Common myeloid progenitor, CD34-positive (primary cell): ENCODE data around the gene IGF2BP1.

ENCODE experiments used
- CTCF ChIA-PET: fragments of 350-600 bp; sonication (Branson Sonifier 250); formaldehyde crosslinking; loops from one replicate; lab custom pipeline; 2021; ENCODE audit warnings: antibody characterized with exemption; lab: Charles Lee
- POLR2A ChIA-PET: fragments of 350-600 bp; sonication (Branson Sonifier 250); formaldehyde crosslinking; loops from one replicate; lab custom pipeline; 2021; ENCODE audit warnings: antibody characterized with exemption; lab: Charles Lee
- DNase-seq, 3 donors: peaks; one replicate each; pipeline versions ENCODE4 v3.0.0 to v3.0.0-alpha.2; 2013
- H3K27ac ChIP-seq, 2 experiments: 1 replicate in 1 of 2; 2 replicates in 1 of 2; pipeline ENCODE4 v1.7.0; 2013; ENCODE audit warnings: inconsistent platforms in 2 of 2, low read length in 2 of 2, mild to moderate bottlenecking in 2 of 2, low read depth in 1 of 2, moderate library complexity in 1 of 2; ENCODE audit not compliant: severe bottlenecking in 2 of 2, insufficient read depth in 1 of 2, poor library complexity in 1 of 2
- H3K27me3 ChIP-seq, 5 experiments: replicated peaks in 2 of 5; 1 replicate in 3 of 5; 2 replicates in 2 of 5; pipeline versions ENCODE4 v1.6.1 to v1.7.0; 2013; ENCODE audit warnings: low read length in 4 of 5, mild to moderate bottlenecking in 2 of 5, moderate library complexity in 2 of 5, inconsistent platforms in 1 of 5; ENCODE audit not compliant: insufficient read depth in 5 of 5, control insufficient read depth in 4 of 5
- H3K36me3 ChIP-seq, 4 experiments: 1 replicate in 2 of 4; 2 replicates in 2 of 4; pipeline versions ENCODE4 v1.6.1 to v1.7.0; 2013; ENCODE audit warnings: low read length in 3 of 4, control low read depth in 1 of 4, mild to moderate bottlenecking in 1 of 4; ENCODE audit not compliant: control insufficient read depth in 4 of 4, insufficient read depth in 4 of 4
- H3K4me1 ChIP-seq, 4 experiments: 1 replicate in 3 of 4; 2 replicates in 1 of 4; pipeline versions ENCODE4 v1.6.1 to v1.7.1; 2013; ENCODE audit warnings: low read length in 3 of 4, mild to moderate bottlenecking in 3 of 4, control low read depth in 1 of 4, inconsistent platforms in 1 of 4, moderate library complexity in 1 of 4; ENCODE audit not compliant: control insufficient read depth in 4 of 4, insufficient read depth in 4 of 4; ENCODE audit errors: control extremely low read depth in 1 of 4
- H3K4me3 ChIP-seq, 7 experiments: 1 replicate in 4 of 7; 2 replicates in 3 of 7; pipeline versions ENCODE4 v1.5.1 to v1.7.0; 2013; ENCODE audit warnings: mild to moderate bottlenecking in 7 of 7, low read length in 6 of 7, moderate library complexity in 6 of 7, inconsistent platforms in 2 of 7, low read depth in 2 of 7, control low read depth in 1 of 7; ENCODE audit not compliant: insufficient read depth in 4 of 7, control insufficient read depth in 1 of 7; ENCODE audit errors: extremely low read depth in 1 of 7
- H3K9me3 ChIP-seq, 5 experiments: 1 replicate in 4 of 5; 2 replicates in 1 of 5; pipeline versions ENCODE4 v1.6.1 to v1.7.1; 2013; ENCODE audit warnings: low read length in 4 of 5, mild to moderate bottlenecking in 2 of 5, inconsistent platforms in 1 of 5, low read depth in 1 of 5, moderate library complexity in 1 of 5; ENCODE audit not compliant: control insufficient read depth in 4 of 5, insufficient read depth in 2 of 5; ENCODE audit errors: control extremely low read depth in 1 of 5
- WGBS: methylation state at CpG from one replicate; pipeline ENCODE4 v1.1.5; 2013; ENCODE audit not compliant: insufficient coverage; 5-methylcytosine and 5-hydroxymethylcytosine counted together

Gene IGF2BP1

GRCh38 chr17:49012769-49013255 lies 15.6 kb downstream of the IGF2BP1 start:
- CTCF ChIA-PET, result interaction anchor here (1.0 to 1.3 kb wide), 2 partner anchors 16 to 20 kb away, joined by 3 to 5 read pairs; no protein-coding TSS in a partner anchor

GRCh38 chr17:49013311-49014213 lies 16.4 kb downstream of the IGF2BP1 start:
- Histone ChIP-seq H3K4me1 (peaks cover 0 to 8% (median 1%) of the 10 kb centered on the region in 4 experiments), H3K9me3 (no peaks in the 10 kb centered on the region), H3K27me3 (peaks cover 0 to 78% (median 23%) of the 10 kb centered on the region in 5 experiments), H3K36me3 (no peaks in the 10 kb centered on the region), H3K4me3 (no peak overlapping the region), H3K27ac (no peak overlapping the region)
- 65% methylated on average over 25 of the region's 65 CpGs for WGBS
- no peak for DNase-seq
- ChIA-PET CTCF (interaction anchor here (1.3 to 2.1 kb wide), 4 partner anchors 8 to 31 kb away, joined by 3 to 16 read pairs (median 4); no protein-coding TSS in a partner anchor), POLR2A (interaction anchor here (0.6 kb wide), 1 partner anchor 313 kb away, joined by 4 read pairs; no protein-coding TSS in a partner anchor)

More at GRCh38 chr17:49012769-49013255, 15.6 kb downstream of the IGF2BP1 start:
- H3K4me3 ChIP-seq, result no peak overlapping the region
- peaks cover 0 to 8% (median 1%) of the 10 kb centered on the region in 4 experiments for H3K4me1 ChIP-seq
- H3K9me3 ChIP-seq, result no peaks in the 10 kb centered on the region
- WGBS, result 93% methylated on average over 4 of the region's 9 CpGs
- H3K27me3 ChIP-seq, result peaks cover 0 to 79% (median 23%) of the 10 kb centered on the region in 5 experiments
- no peak for DNase-seq
- H3K27ac ChIP-seq, result no peak overlapping the region
- no peaks in the 10 kb centered on the region for H3K36me3 ChIP-seq
- POLR2A ChIA-PET, result no interaction called here

- WGBS, result 94% methylated on average over 19 of the region's 22 CpGs
- H3K27me3 ChIP-seq, result peaks cover 0 to 76% (median 23%) of the 10 kb centered on the region in 5 experiments
- POLR2A ChIA-PET, result no interaction called here
- no peak overlapping the region for H3K27ac ChIP-seq
- no peaks in the 10 kb centered on the region for H3K36me3 ChIP-seq
- no peaks in the 10 kb centered on the region for H3K9me3 ChIP-seq
- no peak overlapping the region for H3K4me3 ChIP-seq
- peaks cover 0 to 8% (median 1%) of the 10 kb centered on the region in 4 experiments for H3K4me1 ChIP-seq
- CTCF ChIA-PET, result interaction anchor here (1.0 to 2.1 kb wide), 4 partner anchors 14 to 282 kb away, joined by 3 to 16 read pairs (median 3); no protein-coding TSS in a partner anchor
- DNase-seq, result no peak
Observed at GRCh38 chr17:49015179-49015923, 18.2 kb downstream of the IGF2BP1 start.

- H3K4me3 ChIP-seq, result no peak overlapping the region
- WGBS, result 82% methylated on average over 8 of the region's 11 CpGs
- CTCF ChIA-PET, result interaction anchor here (0.6 to 2.1 kb wide), 4 partner anchors 13 to 281 kb away, joined by 3 to 16 read pairs (median 3); no protein-coding TSS in a partner anchor
- peaks cover 0 to 71% (median 21%) of the 10 kb centered on the region in 5 experiments for H3K27me3 ChIP-seq
- no peaks in the 10 kb centered on the region for H3K9me3 ChIP-seq
- H3K36me3 ChIP-seq, result no peaks in the 10 kb centered on the region
- DNase-seq, result no peak
- POLR2A ChIA-PET, result no interaction called here
- H3K27ac ChIP-seq, result no peak overlapping the region
- peaks cover 0 to 8% (median 1%) of the 10 kb centered on the region in 4 experiments for H3K4me1 ChIP-seq
Observed at GRCh38 chr17:49015924-49016774, 19.0 kb downstream of the IGF2BP1 start.

GRCh38 chr17:49016775-49017463 lies 19.7 kb downstream of the IGF2BP1 start:
- Histone ChIP-seq H3K4me3 (no peak overlapping the region), H3K4me1 (peaks cover 0 to 8% (median 1%) of the 10 kb centered on the region in 4 experiments), H3K27me3 (peaks cover 0 to 66% (median 19%) of the 10 kb centered on the region in 5 experiments), H3K9me3 (no peaks in the 10 kb centered on the region), H3K27ac (no peak overlapping the region), H3K36me3 (no peaks in the 10 kb centered on the region)
- ChIA-PET CTCF (interaction anchor here (0.6 to 1.1 kb wide), 2 partner anchors 12 to 157 kb away, joined by 3 read pairs; no protein-coding TSS in a partner anchor), POLR2A (no interaction called here)
- 100% methylated on average over 2 of the region's 16 CpGs for WGBS
- DNase-seq, result no peak
